HEK293 (cell line): ENCODE measurements around the gene ANGPTL2.

Source experiments
- CTCF ChIA-PET: fragments of 350-600 bp; formaldehyde crosslinking; extraction: SDS; loops from one replicate; lab custom pipeline; 2021; ENCODE audit warnings: antibody characterized with exemption; lab: Yijun Ruan, JAX
- POLR2A ChIA-PET: fragments of 300-600 bp; formaldehyde crosslinking; extraction: SDS; loops from one replicate; lab custom pipeline; 2020; ENCODE audit warnings: antibody characterized with exemption, inconsistent platforms; lab: Yijun Ruan, JAX
- H3K27ac ChIP-seq: fragments of 200-500 bp; sonication (Bioruptor generic); 2 replicates; pipeline ENCODE4 v1.5.1; 2014; ENCODE audit warnings: low read depth, low read length, control low read depth, inconsistent platforms; ENCODE audit errors: extremely low read depth
- H3K36me3 ChIP-seq, 2 experiments: fragments of 200-500 bp in 1 of 2; sonication (Bioruptor generic) in 1 of 2; 1 replicate in 1 of 2; 2 replicates in 1 of 2; pipeline ENCODE4 v1.5.1; 2014 to 2017; ENCODE audit warnings: inconsistent platforms in 2 of 2, low read length in 2 of 2; ENCODE audit not compliant: control insufficient read depth in 2 of 2, insufficient read depth in 1 of 2
- H3K4me1 ChIP-seq: fragments of 200-500 bp; sonication (Bioruptor generic); 2 replicates; pipeline ENCODE4 v1.5.1; 2014; ENCODE audit warnings: mild to moderate bottlenecking, low read length, inconsistent platforms; ENCODE audit not compliant: control insufficient read depth, insufficient read depth
- H3K4me3 ChIP-seq: 2 replicates; pipeline ENCODE4 v1.5.1; 2011; ENCODE audit warnings: low read depth, mild to moderate bottlenecking, control low read depth, low read length, moderate library complexity
- H3K9me3 ChIP-seq: fragments of 200-500 bp; sonication (Bioruptor generic); 2 replicates; pipeline ENCODE4 v1.5.1; 2014; ENCODE audit warnings: low read depth, low read length, inconsistent platforms; ENCODE audit not compliant: control insufficient read depth, insufficient read depth
- BCL6B ChIP-seq: fragments of 450-650 bp; formaldehyde crosslinking; IDR thresholded peaks from 2 replicates; pipeline ENCODE4 v1.5.1; 2017; ENCODE audit warnings: missing biosample characterization, missing genetic modification characterization
- CTCF ChIP-seq: fragments of 450-650 bp; formaldehyde crosslinking; IDR thresholded peaks from 2 replicates; pipeline ENCODE4 v1.5.1; 2016; ENCODE audit warnings: missing biosample characterization, missing genetic modification characterization
- KLF16 ChIP-seq: fragments of 450-650 bp; formaldehyde crosslinking; IDR thresholded peaks from 2 replicates; pipeline ENCODE4 v1.5.1; 2017; ENCODE audit warnings: missing biosample characterization, missing genetic modification characterization
- KLF8 ChIP-seq: fragments of 450-650 bp; formaldehyde crosslinking; IDR thresholded peaks from 2 replicates; pipeline ENCODE4 v1.5.1; 2016; ENCODE audit warnings: missing biosample characterization, missing genetic modification characterization
- SP2 ChIP-seq: fragments of 450-650 bp; formaldehyde crosslinking; IDR thresholded peaks from 2 replicates; pipeline ENCODE4 v1.5.1; 2016; ENCODE audit warnings: missing biosample characterization, missing genetic modification characterization
- YY2 ChIP-seq: fragments of 450-650 bp; formaldehyde crosslinking; IDR thresholded peaks from 2 replicates; pipeline ENCODE4 v1.5.1; 2016; ENCODE audit warnings: missing biosample characterization, missing genetic modification characterization
- ZBTB21 ChIP-seq: fragments of 450-650 bp; formaldehyde crosslinking; IDR thresholded peaks from 2 replicates; pipeline ENCODE4 v1.5.1; 2017; ENCODE audit warnings: missing biosample characterization, missing genetic modification characterization
- ZFP3 ChIP-seq: fragments of 450-650 bp; formaldehyde crosslinking; IDR thresholded peaks from 2 replicates; pipeline ENCODE4 v1.5.1; 2016; ENCODE audit warnings: low read depth, missing biosample characterization, missing genetic modification characterization
- ZNF10 ChIP-seq: fragments of 450-650 bp; formaldehyde crosslinking; IDR thresholded peaks from 2 replicates; pipeline ENCODE4 v1.5.1; 2017; ENCODE audit warnings: missing biosample characterization, missing genetic modification characterization
- ZNF112 ChIP-seq: fragments of 450-650 bp; formaldehyde crosslinking; IDR thresholded peaks from 2 replicates; pipeline ENCODE4 v1.5.0; 2017; ENCODE audit warnings: missing biosample characterization, missing genetic modification characterization
- ZNF114 ChIP-seq: fragments of 450-650 bp; formaldehyde crosslinking; IDR thresholded peaks from 2 replicates; pipeline ENCODE4 v1.5.0; 2017; ENCODE audit warnings: missing biosample characterization, missing genetic modification characterization
- ZNF140 ChIP-seq: fragments of 450-650 bp; formaldehyde crosslinking; IDR thresholded peaks from 2 replicates; pipeline ENCODE4 v1.5.1; 2016; ENCODE audit warnings: missing biosample characterization, missing genetic modification characterization
- ZNF174 ChIP-seq: fragments of 450-650 bp; formaldehyde crosslinking; IDR thresholded peaks from 2 replicates; pipeline ENCODE4 v1.5.0; 2017; ENCODE audit warnings: missing biosample characterization, mild to moderate bottlenecking, missing genetic modification characterization
- ZNF2 ChIP-seq: fragments of 450-650 bp; formaldehyde crosslinking; IDR thresholded peaks from 2 replicates; pipeline ENCODE4 v1.5.1; 2016; ENCODE audit warnings: missing biosample characterization, missing genetic modification characterization
- ZNF239 ChIP-seq: fragments of 450-650 bp; formaldehyde crosslinking; IDR thresholded peaks from 2 replicates; pipeline ENCODE4 v1.5.1; 2016; ENCODE audit warnings: missing biosample characterization, missing genetic modification characterization
- ZNF280C ChIP-seq: fragments of 450-650 bp; formaldehyde crosslinking; IDR thresholded peaks from 2 replicates; pipeline ENCODE4 v1.5.1; 2016; ENCODE audit warnings: missing biosample characterization, missing genetic modification characterization
- ZNF302 ChIP-seq: fragments of 450-650 bp; formaldehyde crosslinking; IDR thresholded peaks from 2 replicates; pipeline ENCODE4 v1.5.1; 2016; ENCODE audit warnings: missing biosample characterization, missing genetic modification characterization, low read depth
- ZNF341 ChIP-seq: fragments of 450-650 bp; formaldehyde crosslinking; IDR thresholded peaks from 2 replicates; pipeline ENCODE4; 2016; ENCODE audit warnings: low read depth, missing biosample characterization, missing genetic modification characterization
- ZNF571 ChIP-seq: fragments of 450-650 bp; formaldehyde crosslinking; IDR thresholded peaks from 2 replicates; pipeline ENCODE4 v1.5.0; 2017; ENCODE audit warnings: missing biosample characterization, missing genetic modification characterization
- ZNF621 ChIP-seq: fragments of 450-650 bp; formaldehyde crosslinking; IDR thresholded peaks from 2 replicates; pipeline ENCODE4 v1.5.1; 2017; ENCODE audit warnings: missing biosample characterization, missing genetic modification characterization
- ZNF777 ChIP-seq: fragments of 450-650 bp; formaldehyde crosslinking; IDR thresholded peaks from 2 replicates; pipeline ENCODE4 v1.5.1; 2017; ENCODE audit warnings: missing biosample characterization, missing genetic modification characterization, borderline replicate concordance
- ZNF791 ChIP-seq: fragments of 450-650 bp; formaldehyde crosslinking; IDR thresholded peaks from 2 replicates; pipeline ENCODE4 v1.5.1; 2016; ENCODE audit warnings: missing biosample characterization, missing genetic modification characterization
- ZSCAN18 ChIP-seq: fragments of 450-650 bp; formaldehyde crosslinking; IDR thresholded peaks from 2 replicates; pipeline ENCODE4 v1.5.1; 2016; ENCODE audit warnings: missing biosample characterization, missing genetic modification characterization
- TF ChIP-seq, protein P1 (sequence below): fragments of 450-650 bp; formaldehyde crosslinking; IDR thresholded peaks from 2 replicates; pipeline ENCODE4 v1.5.1; 2016; ENCODE audit warnings: missing biosample characterization, missing genetic modification characterization
- TF ChIP-seq, protein P2 (sequence below): fragments of 450-650 bp; formaldehyde crosslinking; IDR thresholded peaks from 2 replicates; pipeline ENCODE4 v1.5.1; 2016; ENCODE audit warnings: missing biosample characterization, missing genetic modification characterization

The ANGPTL2 gene

DNA sequence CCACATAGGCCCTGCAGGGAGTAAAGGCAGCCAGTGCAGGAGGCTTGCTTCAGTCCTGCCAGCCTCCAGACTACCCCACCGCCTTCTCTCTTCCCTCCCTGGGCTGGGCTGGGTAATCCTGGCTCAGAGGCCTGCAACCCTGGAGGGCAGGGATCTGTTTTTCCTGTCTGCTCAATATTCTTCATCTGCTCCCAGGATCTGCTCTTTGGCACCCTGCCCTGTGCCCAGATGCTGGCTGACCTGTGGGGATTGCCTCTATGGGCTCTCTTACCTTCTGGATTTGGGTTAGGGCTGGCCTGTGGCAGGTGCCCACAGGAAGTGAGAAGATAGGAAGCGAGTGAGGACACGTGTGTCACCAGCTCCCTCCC, 7.3 kb upstream of the ANGPTL2 start:
- no peak overlapping the region for H3K4me3 ChIP-seq
- no peak overlapping the region for H3K27ac ChIP-seq
- CTCF ChIA-PET: no interaction called here
- TF ChIP-seq SP2 (tag by site-specific recombination): no peak
- no peak for TF ChIP-seq KLF8 (tag by site-specific recombination)
- no peak for TF ChIP-seq ZNF10 (tag by site-specific recombination)
- no peak for TF ChIP-seq ZNF302 (tag by site-specific recombination)
- no peak for TF ChIP-seq ZNF239 (tag by site-specific recombination)
- TF ChIP-seq ZNF112 (tag by site-specific recombination): no peak
- TF ChIP-seq ZFP3 (tag by site-specific recombination): no peak
- TF ChIP-seq, protein P1, sequence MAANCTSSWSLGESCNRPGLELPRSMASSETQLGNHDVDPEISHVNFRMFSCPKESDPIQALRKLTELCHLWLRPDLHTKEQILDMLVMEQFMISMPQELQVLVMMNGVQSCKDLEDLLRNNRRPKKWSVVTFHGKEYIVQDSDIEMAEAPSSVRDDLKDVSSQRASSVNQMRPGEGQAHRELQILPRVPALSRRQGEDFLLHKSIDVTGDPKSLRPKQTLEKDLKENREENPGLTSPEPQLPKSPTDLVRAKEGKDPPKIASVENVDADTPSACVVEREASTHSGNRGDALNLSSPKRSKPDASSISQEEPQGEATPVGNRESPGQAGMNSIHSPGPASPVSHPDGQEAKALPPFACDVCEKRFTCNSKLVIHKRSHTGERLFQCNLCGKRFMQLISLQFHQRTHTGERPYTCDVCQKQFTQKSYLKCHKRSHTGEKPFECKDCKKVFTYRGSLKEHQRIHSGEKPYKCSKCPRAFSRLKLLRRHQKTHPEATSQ (tag by site-specific recombination): no peak
- no peak for TF ChIP-seq ZSCAN18 (tag by site-specific recombination)
- TF ChIP-seq ZNF140 (tag by site-specific recombination): no peak
- no peak for TF ChIP-seq ZNF280C (tag by site-specific recombination)
- no peak for TF ChIP-seq ZNF621
- TF ChIP-seq BCL6B (tag by site-specific recombination): no peak
- no peak for TF ChIP-seq YY2
- TF ChIP-seq ZBTB21 (tag by site-specific recombination): no peak
- TF ChIP-seq, protein P2, sequence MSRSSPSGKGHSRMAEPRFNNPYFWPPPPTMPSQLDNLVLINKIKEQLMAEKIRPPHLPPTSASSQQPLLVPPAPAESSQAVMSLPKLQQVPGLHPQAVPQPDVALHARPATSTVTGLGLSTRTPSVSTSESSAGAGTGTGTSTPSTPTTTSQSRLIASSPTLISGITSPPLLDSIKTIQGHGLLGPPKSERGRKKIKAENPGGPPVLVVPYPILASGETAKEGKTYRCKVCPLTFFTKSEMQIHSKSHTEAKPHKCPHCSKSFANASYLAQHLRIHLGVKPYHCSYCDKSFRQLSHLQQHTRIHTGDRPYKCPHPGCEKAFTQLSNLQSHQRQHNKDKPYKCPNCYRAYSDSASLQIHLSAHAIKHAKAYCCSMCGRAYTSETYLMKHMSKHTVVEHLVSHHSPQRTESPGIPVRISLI (tag by site-specific recombination): no peak
- POLR2A ChIA-PET: no interaction called here
- no peaks in the 10 kb centered on the region for H3K4me1 ChIP-seq
- H3K9me3 ChIP-seq: no peaks in the 10 kb centered on the region
- no peaks in the 10 kb centered on the region for H3K36me3 ChIP-seq

GRCh38 chr9:127129073-127129717, 6.8 kb upstream of the ANGPTL2 start:
- no peak overlapping the region for H3K4me3 ChIP-seq
- ChIA-PET POLR2A (no interaction called here), CTCF (no interaction called here)
- no peaks in the 10 kb centered on the region for H3K36me3 ChIP-seq
- H3K9me3 ChIP-seq: no peaks in the 10 kb centered on the region
- H3K27ac ChIP-seq: no peak overlapping the region
- H3K4me1 ChIP-seq: no peaks in the 10 kb centered on the region
- TF ChIP-seq ZNF571: no peak
- TF ChIP-seq KLF16 (tag by site-specific recombination): no peak
- TF ChIP-seq KLF8 (tag by site-specific recombination): no peak
- TF ChIP-seq ZNF341: no peak
- TF ChIP-seq ZNF791 (tag by site-specific recombination): no peak
- TF ChIP-seq YY2: no peak
- TF ChIP-seq ZNF114 (tag by site-specific recombination): no peak
- no peak for TF ChIP-seq ZNF777 (tag by site-specific recombination)
- TF ChIP-seq ZNF174 (tag by site-specific recombination): no peak
- TF ChIP-seq ZNF2 (tag by site-specific recombination): no peak
- TF ChIP-seq CTCF (tag by site-specific recombination): no peak
